GM19395 (cell line): ENCODE results near the gene RHBDL2.
"Not testable (repeated sequence)": the region's sequence is repeated elsewhere in the genome, so short reads cannot be mapped to it uniquely, and the experiment has no call there.

Experiments
- ATAC-seq: cut with Tn5 transposase; IDR thresholded peaks from one replicate; pipeline ENCODE4 v1.9.1; 2021; ENCODE audit warnings: mild to moderate bottlenecking, moderate library complexity; ENCODE audit not compliant: unreplicated experiment

RHBDL2 gene

GRCh38 chr1:38885092-38885491 lies 56.5 kb downstream of the RHBDL2 start:
- ATAC-seq, result no peak

GRCh38 chr1:38881487-38881886 lies 60.1 kb downstream of the RHBDL2 start, which contains the start of gene GJA9:
Gene GJA9 (minus strand): TSS chr1:38881587. CDS start chr1:38876098, 5,489 bp downstream.
- ATAC-seq, result no peak

GRCh38 chr1:38875811-38876210 lies 65.8 kb downstream of the RHBDL2 start:
- ATAC-seq, result no peak

GRCh38 chr1:38873027-38873969 lies 68.3 kb downstream of the RHBDL2 start, which contains the start of gene MYCBP:
Gene MYCBP (minus strand): TSS chr1:38873348. CDS start chr1:38873305, 43 bp downstream.
- peak; percentile 94 for ATAC-seq

- peak; percentile 30 for ATAC-seq
Measured at GRCh38 chr1:38872401-38873026, 69.1 kb downstream of the RHBDL2 start.

- ATAC-seq, result no peak
Measured at GRCh38 chr1:38870996-38871395, 70.6 kb downstream of the RHBDL2 start.

GRCh38 chr1:38867208-38867607 lies 74.4 kb downstream of the RHBDL2 start:
- ATAC-seq, result no peak

GRCh38 chr1:38865112-38865715 lies 76.4 kb downstream of the RHBDL2 start:
- ATAC-seq, result no peak

- no peak for ATAC-seq
Measured at GRCh38 chr1:38860454-38860795, 81.2 kb downstream of the RHBDL2 start.

GRCh38 chr1:38859561-38860453 lies 81.8 kb downstream of the RHBDL2 start, which contains the start of gene RRAGC:
Gene RRAGC (minus strand): TSS chr1:38859772. CDS start chr1:38859646, 126 bp downstream.
- peak; percentile 90 for ATAC-seq

GRCh38 chr1:38858833-38859560 lies 82.6 kb downstream of the RHBDL2 start:
- peak; percentile 45 for ATAC-seq

GRCh38 chr1:38852780-38853179 lies 88.8 kb downstream of the RHBDL2 start:
- ATAC-seq, result no peak

- no peak for ATAC-seq
Measured at GRCh38 chr1:38848071-38848470, 93.6 kb downstream of the RHBDL2 start.

GRCh38 chr1:38846210-38846609 lies 95.4 kb downstream of the RHBDL2 start:
- ATAC-seq, result no peak

GRCh38 chr1:38845088-38845487 lies 96.5 kb downstream of the RHBDL2 start:
- not testable (repeated sequence) for ATAC-seq

- ATAC-seq, result no peak
Measured at GRCh38 chr1:38840281-38840680, 101.3 kb downstream of the RHBDL2 start.

GRCh38 chr1:38839363-38839762 lies 102.3 kb downstream of the RHBDL2 start:
- no peak for ATAC-seq

GRCh38 chr1:38836316-38836715 lies 105.3 kb downstream of the RHBDL2 start:
- not testable (repeated sequence) for ATAC-seq
